Stimulated activated CD8-positive, alpha-beta memory T cell treated with anti-CD3 and anti-CD28 coated beads, Interleukin-7, amount 100 ng/mL, for 4 hours (primary cell): ENCODE results near the gene SRCIN1.
A peak's percentile ranks its signal among the peaks of the same experiment; 100 is the strongest.

Source experiments
- DNase-seq, 2 donors: peaks; one replicate each; pipeline ENCODE4 v3.0.0-alpha.2; 2020; ENCODE audit warnings: low read depth in 2 of 2

Gene SRCIN1

DNA sequence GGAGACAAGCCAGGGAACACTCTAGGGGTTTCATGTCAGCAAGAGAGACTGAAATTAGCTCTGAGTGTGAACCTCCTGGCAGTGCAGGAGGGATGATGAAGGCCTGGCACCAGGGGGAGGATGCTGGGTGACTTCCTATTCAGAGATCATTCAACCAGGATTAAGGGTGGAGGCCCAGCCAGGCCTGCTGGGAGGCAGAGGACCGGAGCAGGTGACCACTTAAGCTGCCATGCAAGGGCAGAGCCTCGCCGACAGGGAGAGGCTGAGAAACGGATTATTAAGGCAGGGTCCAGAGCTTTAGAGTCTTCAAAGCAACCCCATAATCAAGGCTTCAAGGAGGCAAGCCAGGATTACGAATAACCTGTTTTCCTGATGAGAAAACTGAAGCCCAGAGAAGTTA lies 10.6 kb upstream of the SRCIN1 start:
- DNase-seq, result no peak

GRCh38 chr17:38613981-38614779 lies 8.4 kb upstream of the SRCIN1 start:
- no peak for DNase-seq

- DNase-seq, result no peak
These were observed 7.8 kb upstream of the SRCIN1 start for GRCh38 chr17:38613525-38613980.

- no peak for DNase-seq
These were observed 6.2 kb upstream of the SRCIN1 start for GRCh38 chr17:38611872-38612376.

GRCh38 chr17:38611070-38611786 lies 5.5 kb upstream of the SRCIN1 start:
- no peak for DNase-seq

- DNase-seq, result no peak
These were observed 3.7 kb upstream of the SRCIN1 start for GRCh38 chr17:38609280-38610031.

DNA sequence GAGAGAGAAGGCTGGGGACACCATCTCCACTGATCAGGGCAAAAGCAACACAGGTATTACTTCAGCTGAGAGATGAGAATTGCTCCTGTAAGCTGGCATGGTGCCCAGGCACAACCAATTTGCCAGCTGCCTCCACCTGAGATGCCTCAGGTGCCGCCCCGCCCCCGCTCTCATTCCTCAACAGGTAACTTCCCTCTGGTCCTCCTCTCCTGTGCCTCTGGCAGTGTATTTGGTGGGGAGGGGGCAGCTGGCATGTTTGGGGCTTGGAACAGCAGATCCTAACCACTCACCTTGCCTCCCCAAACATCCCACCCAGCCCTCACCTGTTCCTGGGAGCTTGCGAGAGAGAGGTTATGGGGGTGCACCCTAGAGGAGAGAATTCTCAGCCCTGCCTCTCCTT lies 2.9 kb upstream of the SRCIN1 start:
- no peak for DNase-seq

DNA sequence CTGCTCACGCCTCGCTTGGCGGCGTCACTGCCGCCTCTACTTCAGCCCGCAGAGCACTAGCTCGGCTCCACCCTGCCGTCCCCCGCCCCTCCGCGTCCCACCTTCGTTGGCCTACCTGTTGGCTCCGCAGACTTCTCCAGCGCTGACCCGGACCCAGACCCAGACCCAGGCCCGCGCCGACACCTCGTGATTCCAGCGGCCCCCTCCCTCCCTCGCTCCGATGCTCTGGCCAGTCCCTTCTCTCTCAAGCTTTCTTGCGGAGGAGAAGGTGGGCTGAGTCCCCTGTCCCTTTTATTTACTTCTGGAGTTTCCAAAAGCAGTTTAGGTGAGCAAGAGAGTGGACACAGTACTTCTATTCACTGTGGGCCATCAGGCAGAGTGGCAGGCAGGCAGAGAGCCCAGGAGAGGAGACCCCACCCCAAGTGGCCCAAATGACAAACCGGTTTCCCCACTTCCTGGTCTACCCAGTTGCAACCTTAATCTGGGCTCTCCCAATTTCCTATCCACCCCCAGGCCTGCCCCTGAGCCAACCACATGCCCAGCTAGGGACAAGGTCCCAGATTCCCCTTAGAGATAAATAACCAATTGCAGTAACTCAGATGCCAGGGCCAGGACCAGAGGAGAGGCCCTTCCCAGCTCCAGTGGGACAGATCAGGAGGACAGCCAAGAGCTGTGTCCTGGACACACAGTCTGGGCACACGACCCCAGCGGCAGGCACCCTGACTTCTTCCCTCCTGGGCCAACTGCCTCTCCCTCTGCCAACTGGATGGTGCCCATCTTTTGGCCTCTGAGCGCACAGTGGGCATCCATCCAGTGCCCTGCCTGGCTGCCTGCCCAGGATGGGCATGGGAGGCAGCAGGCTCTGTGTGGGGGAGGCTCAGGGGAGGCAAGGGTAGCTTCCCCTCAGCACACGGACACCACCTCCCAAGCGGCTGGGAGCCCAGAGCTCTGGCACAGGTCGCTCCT lies 1.2 kb upstream of the SRCIN1 start:
- no peak for DNase-seq

- DNase-seq, result no peak
These were observed 326 bp downstream of the SRCIN1 start for GRCh38 chr17:38605411-38605840.

DNA sequence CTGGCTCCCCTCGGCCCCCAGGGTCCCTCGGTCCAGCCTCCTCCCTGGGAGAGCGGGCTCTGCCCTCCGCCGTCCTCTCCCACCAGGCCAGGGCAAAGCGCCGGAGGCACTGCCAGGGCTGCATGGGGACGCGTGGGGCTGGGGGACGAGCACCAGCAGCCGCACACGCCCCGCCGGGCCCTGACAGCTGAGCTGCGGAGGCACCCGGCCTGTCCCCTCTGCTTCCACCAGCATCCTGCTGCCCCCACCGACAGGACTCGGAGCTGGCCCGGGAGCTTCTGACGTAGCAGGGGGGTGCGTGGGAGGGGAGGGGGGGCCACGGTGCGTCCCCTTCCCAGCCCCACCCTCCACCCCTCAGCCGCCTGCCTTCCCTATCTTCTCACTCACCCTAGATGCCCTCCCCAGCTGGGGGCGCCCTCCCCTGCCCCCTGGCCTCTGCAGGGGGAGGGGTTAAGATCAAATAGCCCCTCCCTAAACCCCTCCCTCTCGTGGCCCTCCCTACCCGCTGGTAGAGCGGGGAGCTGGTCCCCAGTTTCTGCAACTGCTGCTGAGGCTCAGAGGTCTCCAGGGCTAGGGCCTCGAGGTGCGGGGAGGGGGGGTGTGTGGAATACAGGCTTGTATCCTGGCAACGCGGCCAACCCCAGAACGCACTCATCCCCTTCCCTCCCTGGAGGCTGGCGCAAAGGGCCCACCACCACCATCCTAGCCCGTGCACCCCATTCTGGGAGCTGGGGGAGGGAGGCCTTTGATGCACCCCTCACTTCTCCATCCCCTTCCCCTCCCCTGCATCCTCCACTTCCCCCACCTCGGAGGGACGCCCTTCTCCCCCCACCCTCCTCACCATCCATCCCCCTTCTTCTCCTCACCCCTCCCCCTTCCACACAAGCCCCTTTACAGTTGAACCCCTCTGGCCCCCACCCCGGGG lies 1.0 kb downstream of the SRCIN1 start:
- peak in 1 of 2 donors; percentile 9 for DNase-seq

GRCh38 chr17:38603786-38604478 lies 1.8 kb downstream of the SRCIN1 start:
- no peak for DNase-seq

DNA sequence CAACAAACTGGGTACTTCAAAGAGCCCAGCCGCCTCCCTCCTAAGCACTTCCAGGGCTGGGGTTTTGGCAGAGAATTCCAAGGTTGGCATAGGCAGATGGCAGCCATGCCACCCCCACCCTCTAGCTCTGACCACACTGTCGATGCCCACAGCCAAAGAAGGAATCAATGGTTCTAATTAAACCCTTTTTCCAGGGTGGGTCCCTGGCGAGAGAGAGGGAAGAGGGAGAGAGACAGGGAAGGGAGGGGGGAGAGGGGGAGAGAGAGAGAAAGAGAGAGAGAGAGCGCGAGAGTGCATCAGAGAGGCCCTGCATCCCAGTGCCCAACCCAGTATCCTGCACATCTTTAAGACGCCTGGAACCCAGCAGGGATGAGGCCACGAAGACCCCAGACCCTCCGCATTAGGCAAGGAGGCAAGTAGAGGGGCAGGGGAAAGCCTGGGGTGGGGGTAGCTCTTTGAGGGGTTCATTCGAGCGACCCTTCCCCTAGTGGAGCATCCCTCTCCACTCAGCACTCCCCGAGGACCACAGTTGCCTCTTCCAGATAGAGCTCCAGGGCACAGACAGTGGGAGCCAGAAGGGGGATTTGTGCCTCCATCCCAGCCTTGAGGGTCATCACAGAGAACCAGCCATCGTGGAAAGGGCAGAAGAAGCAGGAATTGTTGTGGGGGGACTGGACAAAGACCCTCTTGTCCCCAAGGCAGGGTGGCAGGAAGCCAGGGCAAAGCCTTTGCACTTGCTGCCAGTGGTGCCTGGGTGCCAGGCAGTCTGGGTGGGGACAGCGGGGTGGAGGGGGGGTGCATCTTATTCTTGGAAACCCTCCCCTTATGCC lies 2.6 kb downstream of the SRCIN1 start:
- no peak for DNase-seq

DNA sequence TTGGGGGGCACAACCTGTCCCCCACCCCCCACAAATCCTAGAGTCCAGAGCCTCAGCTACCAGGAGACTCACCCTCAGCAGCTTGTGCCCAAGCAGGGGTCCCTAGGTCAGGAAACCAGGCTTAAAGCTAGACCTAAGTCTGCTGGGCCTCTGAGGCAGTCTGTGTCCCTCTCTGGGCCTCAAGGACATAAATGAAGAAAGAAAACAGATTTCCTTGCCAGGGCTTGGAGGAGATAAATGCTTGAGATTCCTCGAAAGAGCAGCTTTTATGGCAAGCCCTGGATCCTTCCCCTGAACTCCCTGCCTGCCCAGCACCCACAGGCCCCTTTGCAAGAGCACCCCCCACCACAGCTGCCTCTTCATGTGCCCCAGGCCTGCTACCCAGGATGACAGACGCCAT lies 3.3 kb downstream of the SRCIN1 start:
- DNase-seq, result no peak

DNA sequence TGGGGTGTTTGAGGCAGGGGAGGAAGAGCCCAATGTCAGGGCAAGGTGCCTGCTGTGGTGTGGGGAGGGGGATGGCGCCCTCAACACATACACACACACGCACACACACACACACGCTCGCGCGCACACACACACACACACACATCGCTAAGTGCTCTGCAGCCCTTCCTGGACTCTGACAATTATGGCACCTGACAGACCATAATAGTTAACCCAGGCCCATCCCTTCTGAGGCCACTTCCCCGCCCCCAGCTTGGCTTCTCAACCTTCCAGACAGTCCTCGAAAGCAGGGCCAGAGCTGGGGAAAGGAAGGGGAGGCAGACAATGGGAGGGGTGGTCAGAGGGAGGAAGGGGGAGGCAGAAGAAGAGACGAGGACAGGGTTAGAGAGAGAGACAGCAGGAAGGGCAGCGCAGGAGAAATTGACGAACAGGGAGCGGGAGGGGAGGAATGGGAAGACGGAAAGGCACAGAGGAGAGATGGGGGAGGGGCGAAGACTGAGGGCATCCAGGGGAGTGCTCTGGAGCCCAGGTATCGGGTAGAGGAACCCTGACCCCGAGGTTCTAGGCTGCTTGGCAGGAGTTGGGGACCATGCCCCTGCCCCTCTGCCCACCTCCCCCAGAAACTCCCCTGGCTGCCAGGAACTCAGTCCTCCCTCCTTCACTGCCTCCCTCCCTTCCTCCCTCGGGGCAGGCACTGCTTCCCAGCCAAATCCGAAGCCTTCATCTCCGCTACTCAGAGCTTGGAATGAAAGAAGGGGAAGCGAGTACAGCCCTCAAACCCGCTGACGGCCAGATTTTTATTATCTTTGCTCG lies 4.0 kb downstream of the SRCIN1 start:
- DNase-seq, result no peak

DNA sequence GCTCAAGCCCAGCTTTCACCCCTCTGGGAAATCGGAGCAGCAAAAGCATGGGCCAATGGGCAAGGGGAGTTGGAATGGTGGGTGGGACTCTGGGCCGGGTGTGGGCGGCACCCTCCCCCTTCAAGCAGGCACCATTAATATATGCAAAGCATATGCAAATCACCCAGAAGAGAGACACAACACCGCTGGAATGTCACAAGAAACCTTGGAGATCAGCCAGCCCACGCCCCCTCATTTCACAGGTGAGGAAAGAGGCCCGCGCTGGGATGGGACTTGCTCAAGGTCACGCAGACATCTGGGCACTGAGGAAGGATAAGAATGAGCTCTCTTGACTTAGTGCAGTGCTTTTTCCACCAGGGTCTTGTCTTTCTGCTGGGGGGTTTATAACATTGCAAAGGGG lies 4.8 kb downstream of the SRCIN1 start:
- no peak for DNase-seq

DNA sequence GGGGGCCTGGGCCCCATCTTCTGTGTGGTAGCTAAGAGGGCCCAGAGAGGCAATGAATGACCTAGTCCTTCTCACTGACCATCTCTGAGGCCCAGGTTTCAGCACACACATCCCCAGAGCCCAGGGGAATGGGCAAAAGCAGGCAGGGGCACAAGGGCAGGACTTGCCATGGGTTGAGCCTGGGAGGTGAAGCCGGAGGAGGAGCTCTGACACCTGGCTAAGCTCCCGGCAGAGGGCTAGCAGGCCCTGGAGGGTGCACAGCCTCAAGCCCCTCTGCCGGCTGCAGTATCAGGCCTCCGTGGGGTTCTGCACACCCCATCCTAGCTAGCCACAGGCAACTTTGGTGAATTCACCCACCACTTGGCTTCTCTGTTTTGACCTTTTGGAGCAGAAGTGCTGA lies 5.3 kb downstream of the SRCIN1 start:
- no peak for DNase-seq

GRCh38 chr17:38599398-38599856 lies 6.3 kb downstream of the SRCIN1 start:
- DNase-seq, result no peak
